CD14-positive monocyte (primary cell): ENCODE data around the gene PRPF31. TPM values are rescaled to one million over a fixed set of nuclear protein-coding genes. Genes with fewer than 3 reads are reported as not detected.

Experiments used
- DNase-seq, 3 donors: peaks; one replicate each; pipeline ENCODE4 v3.0.0-alpha.2; 2011 to 2022
- H2AFZ ChIP-seq: 2 replicates; pipeline ENCODE4 v1.6.0; 2012; ENCODE audit warnings: mild to moderate bottlenecking, low read depth, low read length, inconsistent platforms; ENCODE audit not compliant: insufficient read depth, poor library complexity, severe bottlenecking
- H3K27ac ChIP-seq, 2 donors: 1 replicate in 1 of 2; 2 replicates in 1 of 2; pipeline ENCODE4 v1.5.1; 2012 to 2013; ENCODE audit warnings: low read length in 2 of 2, control low read depth in 1 of 2, inconsistent platforms in 1 of 2, low read depth in 1 of 2, mild to moderate bottlenecking in 1 of 2
- H3K27me3 ChIP-seq, 2 donors: one replicate each; pipeline versions ENCODE4 v1.6.0 to v1.6.1; 2011 to 2013; ENCODE audit warnings: low read length in 2 of 2; ENCODE audit not compliant: control insufficient read depth in 2 of 2, insufficient read depth in 2 of 2
- H3K36me3 ChIP-seq, 2 donors: replicated peaks in 1 of 2; 1 replicate in 1 of 2; 2 replicates in 1 of 2; pipeline versions ENCODE4 v1.5.1 to v1.6.1; 2012 to 2013; ENCODE audit warnings: low read length in 2 of 2, control low read depth in 1 of 2, inconsistent platforms in 1 of 2, mild to moderate bottlenecking in 1 of 2; ENCODE audit not compliant: insufficient read depth in 2 of 2, control insufficient read depth in 1 of 2
- H3K4me1 ChIP-seq, 2 donors: 1 replicate in 1 of 2; 2 replicates in 1 of 2; pipeline versions ENCODE4 v1.5.1 to v1.6.1; 2012 to 2013; ENCODE audit warnings: low read length in 2 of 2, control low read depth in 1 of 2, inconsistent platforms in 1 of 2, mild to moderate bottlenecking in 1 of 2, moderate library complexity in 1 of 2; ENCODE audit not compliant: insufficient read depth in 2 of 2, control insufficient read depth in 1 of 2
- H3K4me2 ChIP-seq: replicated peaks from 2 replicates; pipeline ENCODE3; 2012; ENCODE audit warnings: low read length, moderate library complexity, mild to moderate bottlenecking; ENCODE audit not compliant: poor library complexity, severe bottlenecking; ENCODE audit errors: extremely low read depth
- H3K4me3 ChIP-seq, 3 experiments: fragments of 200-600 bp in 1 of 3; sonication (generic) in 1 of 3; replicated peaks in 1 of 3; 1 replicate in 2 of 3; 2 replicates in 1 of 3; pipeline ENCODE4 v1.5.1; 2011 to 2013; ENCODE audit warnings: low read length in 3 of 3, mild to moderate bottlenecking in 3 of 3, control low read depth in 2 of 3, low read depth in 2 of 3, inconsistent platforms in 1 of 3, moderate library complexity in 1 of 3
- H3K79me2 ChIP-seq: 2 replicates; pipeline ENCODE4 v1.6.0; 2012; ENCODE audit warnings: mild to moderate bottlenecking, control low read depth, inconsistent platforms, low read length, moderate library complexity; ENCODE audit not compliant: insufficient read depth
- H3K9ac ChIP-seq: 2 replicates; pipeline ENCODE4 v1.6.0; 2017; ENCODE audit warnings: low read length, mild to moderate bottlenecking; ENCODE audit not compliant: insufficient read depth, poor library complexity, severe bottlenecking
- H3K9me3 ChIP-seq, 2 donors: replicated peaks in 1 of 2; 1 replicate in 1 of 2; 2 replicates in 1 of 2; pipeline versions ENCODE4 v1.5.1 to v1.6.1; 2012 to 2013; ENCODE audit warnings: low read length in 2 of 2, control low read depth in 1 of 2; ENCODE audit not compliant: control insufficient read depth in 1 of 2, insufficient read depth in 1 of 2
- H4K20me1 ChIP-seq: 2 replicates; pipeline ENCODE4 v1.6.0; 2012; ENCODE audit warnings: mild to moderate bottlenecking, low read length, control low read depth, moderate library complexity; ENCODE audit not compliant: insufficient read depth
- H3K27ac Mint-ChIP-seq, 7 donors: one replicate each; pipeline ENCODE4 v1.8.0; 2020; ENCODE audit warnings: mild to moderate bottlenecking in 7 of 7, mixed read lengths in 7 of 7, moderate library complexity in 6 of 7, inconsistent platforms in 2 of 7
- H3K27me3 Mint-ChIP-seq, 3 donors: one replicate each; pipeline ENCODE4 v1.8.0; 2021 to 2022; ENCODE audit warnings: low read depth in 3 of 3, mild to moderate bottlenecking in 3 of 3, mixed read lengths in 3 of 3, moderate library complexity in 3 of 3, inconsistent platforms in 1 of 3
- H3K36me3 Mint-ChIP-seq, 2 donors: one replicate each; pipeline ENCODE4 v1.8.0; 2020; ENCODE audit warnings: mixed read lengths in 2 of 2, inconsistent platforms in 1 of 2, mild to moderate bottlenecking in 1 of 2
- H3K4me1 Mint-ChIP-seq: one replicate; pipeline ENCODE4 v1.8.0; 2020; ENCODE audit warnings: mild to moderate bottlenecking, mixed read lengths
- H3K4me3 Mint-ChIP-seq, 2 donors: one replicate each; pipeline ENCODE4 v1.8.0; 2020; ENCODE audit warnings: mild to moderate bottlenecking in 2 of 2, mixed read lengths in 2 of 2, moderate library complexity in 1 of 2
- H3K9me3 Mint-ChIP-seq, 7 donors: one replicate each; pipeline ENCODE4 v1.8.0; 2020 to 2022; ENCODE audit warnings: mixed read lengths in 7 of 7, mild to moderate bottlenecking in 6 of 7, moderate library complexity in 6 of 7, inconsistent platforms in 2 of 7
- WGBS: methylation state at CpG from one replicate; pipeline ENCODE4 v1.1.5; 2013; ENCODE audit warnings: missing lambda C conversion rate; ENCODE audit not compliant: insufficient coverage; 5-methylcytosine and 5-hydroxymethylcytosine counted together
- intact Hi-C, 2 donors: fragments of 100-400 bp; cut with micrococcal nuclease; formaldehyde crosslinking; loops; one replicate each; pipeline versions ENCODE4 v1.15.0 to v1.15.1; 2023
- polyA plus RNA-seq, 3 donors: library from polyadenylated mRNA; depleted of rRNA in 1 of 3; unstranded in 2 of 3; stranded (reverse) in 1 of 3; fragments of 300-500 nt in 2 of 3; fragments of >200 nt in 1 of 3; fragmentation: Illumina TruSeq in 2 of 3; gene quantifications; 1 replicate in 2 of 3; 2 replicates in 1 of 3; pipeline ENCODE4 v1.2.3, GENCODE V29; 2012 to 2021
- TF ChIP-seq, protein P1 (sequence below): fragments of 200-600 bp; IDR thresholded peaks from one replicate; pipeline ENCODE4 v1.8.0; 2022; ENCODE audit warnings: antibody characterized with exemption, mild to moderate bottlenecking

PRPF31 gene
- polyA plus RNA-seq, 3 donors: 34.4 to 51.8 (median 37.6) TPM

- H3K9me3 ChIP-seq: peaks cover 0 to 2% of the 10 kb centered on the region in 2 donors
- Mint-ChIP-seq H3K27ac (no peak overlapping the region), H3K4me1 (no peaks in the 10 kb centered on the region), H3K27me3 (peaks cover 2% of the 10 kb centered on the region in 3 donors), H3K36me3 (peaks cover 50 to 80% of the 10 kb centered on the region in 2 donors), H3K9me3 (peaks cover 0 to 2% (median 0%) of the 10 kb centered on the region in 7 donors), H3K4me3 (no peak overlapping the region)
- H3K9ac ChIP-seq: no peak overlapping the region
- H3K36me3 ChIP-seq: peaks cover 61 to 69% of the 10 kb centered on the region in 2 donors
- TF ChIP-seq, protein P1, sequence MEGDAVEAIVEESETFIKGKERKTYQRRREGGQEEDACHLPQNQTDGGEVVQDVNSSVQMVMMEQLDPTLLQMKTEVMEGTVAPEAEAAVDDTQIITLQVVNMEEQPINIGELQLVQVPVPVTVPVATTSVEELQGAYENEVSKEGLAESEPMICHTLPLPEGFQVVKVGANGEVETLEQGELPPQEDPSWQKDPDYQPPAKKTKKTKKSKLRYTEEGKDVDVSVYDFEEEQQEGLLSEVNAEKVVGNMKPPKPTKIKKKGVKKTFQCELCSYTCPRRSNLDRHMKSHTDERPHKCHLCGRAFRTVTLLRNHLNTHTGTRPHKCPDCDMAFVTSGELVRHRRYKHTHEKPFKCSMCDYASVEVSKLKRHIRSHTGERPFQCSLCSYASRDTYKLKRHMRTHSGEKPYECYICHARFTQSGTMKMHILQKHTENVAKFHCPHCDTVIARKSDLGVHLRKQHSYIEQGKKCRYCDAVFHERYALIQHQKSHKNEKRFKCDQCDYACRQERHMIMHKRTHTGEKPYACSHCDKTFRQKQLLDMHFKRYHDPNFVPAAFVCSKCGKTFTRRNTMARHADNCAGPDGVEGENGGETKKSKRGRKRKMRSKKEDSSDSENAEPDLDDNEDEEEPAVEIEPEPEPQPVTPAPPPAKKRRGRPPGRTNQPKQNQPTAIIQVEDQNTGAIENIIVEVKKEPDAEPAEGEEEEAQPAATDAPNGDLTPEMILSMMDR: no peak
- no peaks in the 10 kb centered on the region for H4K20me1 ChIP-seq
- intact Hi-C loops: no loop called here
- no peak overlapping the region for H2AFZ ChIP-seq
- no peak overlapping the region for H3K4me3 ChIP-seq
- 100% methylated on average over 19 of the region's 20 CpGs for whole genome bisulfite sequencing
- no peak overlapping the region for H3K4me2 ChIP-seq
- DNase-seq: no peak
- no peaks in the 10 kb centered on the region for H3K4me1 ChIP-seq
- H3K79me2 ChIP-seq: no peaks in the 10 kb centered on the region
- H3K27ac ChIP-seq: no peak overlapping the region
- H3K27me3 ChIP-seq: peaks cover 0 to 3% of the 10 kb centered on the region in 2 donors
Measured at GRCh38 chr19:54129617-54129996, 14.1 kb downstream of the PRPF31 start.

DNA sequence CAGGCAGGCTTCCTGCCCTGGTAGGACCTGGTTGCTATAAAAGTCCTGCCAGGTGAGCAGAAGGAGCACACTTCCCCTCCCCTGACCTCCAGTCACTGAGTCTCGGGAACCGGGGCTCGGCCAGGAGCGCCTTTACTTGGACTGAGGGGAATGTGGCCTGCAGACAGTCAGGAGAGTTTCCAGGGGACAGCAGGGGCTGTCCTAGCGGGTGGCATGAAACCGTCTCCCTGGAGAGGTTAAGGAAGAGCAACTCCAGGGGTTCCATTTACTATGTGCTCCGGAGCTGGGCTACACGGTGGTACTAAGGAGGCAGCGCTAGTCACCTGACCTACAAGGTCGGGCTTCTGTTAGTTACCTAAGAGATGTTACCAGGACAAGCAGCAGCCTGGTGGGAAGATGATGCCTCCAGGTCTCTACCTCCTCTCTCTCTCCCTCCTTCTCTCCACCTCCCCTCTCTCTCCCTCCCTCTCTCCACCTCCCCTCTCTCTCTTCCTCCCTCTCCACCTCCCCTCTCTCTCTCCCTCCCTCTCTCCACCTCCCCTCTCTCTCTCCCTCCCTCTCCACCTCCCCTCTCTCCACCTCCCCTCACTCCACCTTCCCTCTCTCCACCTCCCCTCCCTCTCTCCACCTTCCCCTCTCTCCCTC lies 17.9 kb downstream of the PRPF31 start:
- Mint-ChIP-seq H3K36me3 (peaks cover 20 to 43% of the 10 kb centered on the region in 2 donors), H3K9me3 (peaks cover 0 to 2% (median 0%) of the 10 kb centered on the region in 7 donors), H3K27ac (no peak overlapping the region), H3K4me3 (no peak overlapping the region), H3K27me3 (peaks cover 2 to 12% (median 2%) of the 10 kb centered on the region in 3 donors), H3K4me1 (peaks cover 12% of the 10 kb centered on the region)
- TF ChIP-seq, protein P1: no peak
- no peak overlapping the region for H3K27ac ChIP-seq
- no peak overlapping the region for H3K4me3 ChIP-seq
- peaks cover 9% of the 10 kb centered on the region for H3K79me2 ChIP-seq
- WGBS: 88% methylated on average over 10 of the region's 10 CpGs
- H3K9me3 ChIP-seq: peaks cover 0 to 2% of the 10 kb centered on the region in 2 donors
- no peak overlapping the region for H3K9ac ChIP-seq
- intact Hi-C loops: no loop called here
- H3K4me2 ChIP-seq: no peak overlapping the region
- peaks cover 0 to 3% of the 10 kb centered on the region in 2 donors for H3K27me3 ChIP-seq
- DNase-seq: peak in 1 of 3 donors; percentile 63
- peaks cover 4% of the 10 kb centered on the region for H4K20me1 ChIP-seq
- H3K4me1 ChIP-seq: peaks cover 15 to 19% of the 10 kb centered on the region in 2 donors
- H3K36me3 ChIP-seq: peaks cover 29 to 33% of the 10 kb centered on the region in 2 donors
- H2AFZ ChIP-seq: no peak overlapping the region
